HG03558 (cell line): ENCODE measurements around the gene GPD1.
A peak's percentile ranks its signal among the peaks of the same experiment; 100 is the strongest.

Source experiments
- ATAC-seq: cut with Tn5 transposase; IDR thresholded peaks from one replicate; pipeline ENCODE4 v1.9.1; 2021; ENCODE audit warnings: moderate number of reproducible peaks; ENCODE audit not compliant: unreplicated experiment; ENCODE audit errors: extremely low read depth

Gene GPD1

DNA sequence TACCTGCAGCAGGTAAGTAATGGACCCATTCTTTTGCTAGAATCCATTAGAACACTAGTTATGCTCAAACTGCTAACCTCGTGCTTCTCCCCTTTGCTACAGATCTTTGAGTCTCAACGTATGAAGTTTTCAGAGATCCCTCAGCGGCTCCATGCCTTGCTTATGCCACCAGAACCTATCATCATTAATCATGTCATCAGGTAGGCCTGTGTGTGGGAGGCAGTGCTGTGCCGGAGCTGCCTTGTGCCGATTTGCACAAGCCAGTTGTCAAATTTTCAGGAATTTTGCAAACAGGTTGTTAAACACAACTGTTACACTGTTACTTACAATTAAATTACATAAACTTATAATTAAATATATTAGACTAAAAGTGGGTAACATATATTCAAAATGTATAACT is 13.4 kb upstream of the GPD1 start:
- ATAC-seq: no peak

DNA sequence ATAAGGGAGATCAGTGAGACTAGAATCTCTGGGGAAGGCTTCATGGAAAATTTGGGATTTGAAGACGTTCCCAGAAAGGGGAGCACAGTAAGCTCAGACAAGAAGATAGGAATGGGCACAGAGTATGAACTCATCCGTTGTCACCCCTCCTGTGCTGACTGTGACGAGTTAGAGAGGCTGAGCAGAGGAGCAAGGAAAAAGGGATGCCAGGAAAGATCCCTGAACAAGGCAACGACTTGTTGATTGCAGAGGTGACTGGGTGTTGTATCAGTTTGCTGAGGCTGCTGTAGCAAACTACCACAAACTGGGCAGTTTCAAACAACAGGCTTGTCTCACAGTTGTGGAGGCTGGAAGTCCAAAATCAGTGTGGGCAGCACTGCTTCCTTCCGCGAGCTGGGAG is 5.9 kb upstream of the GPD1 start:
- no peak for ATAC-seq

DNA sequence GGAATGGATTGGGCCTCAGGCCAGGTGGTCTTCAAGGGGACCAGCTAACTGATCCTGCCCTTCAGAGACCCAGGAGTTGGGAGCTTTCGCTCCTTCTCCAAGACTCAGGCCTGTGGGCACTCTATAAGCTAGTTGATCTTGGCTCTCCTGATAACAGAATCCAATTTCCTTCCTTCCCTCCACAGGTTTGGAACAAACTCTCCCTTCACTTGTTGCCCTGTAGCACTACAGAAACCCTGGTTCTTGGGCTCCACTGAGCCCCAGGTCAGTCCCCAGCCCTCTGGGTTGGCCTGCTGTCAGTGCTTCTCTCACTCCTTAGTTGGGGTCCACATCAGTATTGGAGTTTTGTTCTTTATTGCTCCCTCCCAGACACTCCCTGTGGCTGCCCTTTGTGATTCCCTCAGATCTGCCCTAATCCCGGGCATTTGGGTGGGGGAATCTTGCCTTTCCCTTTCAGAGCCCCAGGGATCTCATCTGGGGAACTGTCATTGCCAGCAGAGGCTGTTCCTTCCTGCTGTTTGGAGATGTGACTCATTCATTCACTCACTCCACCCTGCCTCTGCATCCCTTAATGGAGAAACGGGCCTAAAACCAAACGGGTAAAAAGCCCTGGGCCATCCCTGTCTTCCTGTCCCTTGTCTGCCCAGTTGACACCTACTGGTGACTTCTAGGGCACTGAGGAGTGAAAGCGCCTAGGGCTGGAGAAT is 4.4 kb upstream of the GPD1 start:
- no peak for ATAC-seq

DNA sequence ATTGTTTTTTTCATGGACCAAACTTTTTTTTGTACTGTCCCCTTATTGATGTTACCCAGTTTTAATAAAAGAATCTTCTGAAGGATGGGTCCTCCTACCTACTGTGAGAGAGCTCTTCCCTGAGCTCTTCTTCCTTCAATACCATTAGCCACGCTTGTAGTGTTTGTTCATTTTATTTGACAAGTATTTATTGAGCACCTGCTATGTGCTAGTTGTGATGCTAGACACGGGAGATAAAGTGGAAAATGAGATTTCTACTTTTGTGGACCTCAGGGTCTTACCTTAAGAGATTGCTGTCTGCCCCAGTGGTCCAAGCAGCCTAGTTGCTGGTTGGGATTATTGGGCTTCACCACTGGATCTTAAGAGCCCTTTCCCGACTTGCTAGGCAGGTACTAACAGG is 3.2 kb upstream of the GPD1 start:
- ATAC-seq: no peak

- no peak for ATAC-seq
Measured at GRCh38 chr12:50101663-50102062, 2.1 kb upstream of the GPD1 start.

DNA sequence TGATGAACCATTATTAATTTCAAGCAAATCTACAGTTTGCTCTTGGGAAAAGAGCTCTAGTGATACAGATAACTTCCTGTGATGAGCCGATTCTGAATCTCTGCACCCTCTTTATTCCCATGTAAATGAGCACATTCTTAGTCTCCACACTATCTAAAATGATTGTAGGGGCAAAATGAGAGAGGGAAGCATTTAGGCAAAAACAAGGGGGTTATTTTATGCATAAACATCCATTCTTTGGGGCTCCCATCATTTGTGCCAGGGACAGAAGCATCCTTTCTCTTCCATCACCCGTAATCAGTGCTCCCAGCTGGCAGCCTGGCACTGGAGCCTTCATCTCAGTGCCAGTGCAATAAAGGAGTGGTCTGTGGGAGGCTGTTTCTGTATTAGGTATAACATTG is 1.7 kb upstream of the GPD1 start:
- ATAC-seq: no peak

DNA sequence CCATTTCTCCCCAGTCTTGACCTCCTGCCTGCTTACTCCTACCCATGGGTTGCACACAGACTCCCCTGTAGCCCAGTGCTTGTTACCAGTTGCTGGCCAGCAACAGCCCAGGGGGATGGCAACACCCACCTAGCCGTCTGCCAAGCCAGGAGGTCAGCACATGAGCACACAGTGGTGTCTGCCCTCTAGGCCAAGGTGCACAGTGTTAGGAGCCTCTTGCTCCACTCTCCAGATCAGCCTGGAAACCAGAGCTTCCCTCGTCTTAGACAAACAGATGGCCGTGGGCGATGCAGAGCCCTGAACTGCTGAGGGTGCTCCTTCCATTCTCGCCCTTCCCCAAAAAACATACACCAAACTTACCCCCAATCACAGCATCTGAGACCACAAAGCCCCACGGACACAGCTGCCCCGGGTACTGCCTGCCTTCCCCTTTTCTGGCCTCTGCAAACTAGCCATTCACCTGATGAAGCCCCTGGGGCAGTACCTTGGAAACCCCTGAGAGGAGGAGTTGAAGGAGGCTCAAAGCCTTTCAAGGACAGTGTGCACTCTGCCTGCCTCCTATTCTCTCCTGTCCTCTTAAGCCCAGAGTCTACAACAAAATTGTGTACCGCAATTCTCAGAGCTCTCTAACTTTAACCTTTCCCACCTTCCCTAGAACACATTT is 1.0 kb upstream of the GPD1 start:
- ATAC-seq: no peak

- no peak for ATAC-seq
Measured at GRCh38 chr12:50103351-50103750, 457 bp upstream of the GPD1 start.

DNA sequence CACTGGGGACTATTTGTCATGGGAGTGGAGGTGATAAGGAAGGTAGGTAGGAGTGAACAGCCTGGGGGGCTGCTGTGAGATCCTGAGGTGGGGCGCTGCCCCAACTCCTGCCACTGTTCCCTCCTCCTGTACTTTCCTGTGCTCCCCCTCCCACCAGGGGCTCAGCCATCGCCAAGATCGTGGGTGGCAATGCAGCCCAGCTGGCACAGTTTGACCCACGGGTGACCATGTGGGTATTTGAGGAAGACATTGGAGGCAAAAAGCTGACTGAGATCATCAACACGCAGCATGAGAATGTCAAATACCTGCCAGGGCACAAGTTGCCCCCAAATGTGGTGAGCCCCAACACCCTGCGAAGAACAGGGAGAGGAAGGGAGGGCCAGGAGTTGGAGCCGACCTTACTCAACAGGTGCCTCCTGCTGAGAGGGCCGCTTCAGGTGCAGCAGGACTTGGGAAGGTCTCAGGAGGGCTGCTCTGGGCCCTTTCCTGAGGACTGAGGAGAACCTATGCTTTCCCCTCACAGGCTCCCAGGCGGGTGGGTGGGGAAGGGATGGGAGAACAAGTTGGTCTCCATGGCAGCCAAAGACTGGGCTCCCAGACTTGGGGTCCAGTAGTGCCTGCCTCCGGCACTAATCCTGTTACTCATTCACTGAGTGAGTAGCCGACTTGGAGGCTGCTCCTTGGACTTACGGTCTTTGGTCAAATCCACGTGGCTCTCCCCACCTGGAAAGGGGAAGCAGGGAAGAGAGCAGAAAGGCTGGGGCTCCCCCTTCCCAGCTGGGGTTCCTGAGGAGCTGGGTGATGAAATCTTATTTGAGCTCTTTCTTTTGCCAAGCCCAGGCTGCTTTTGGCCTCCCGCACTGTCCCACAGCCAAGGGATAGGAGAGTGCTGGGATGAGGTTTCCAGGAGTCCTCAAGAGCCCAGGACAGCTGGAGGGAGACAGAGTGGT is 884 bp downstream of the GPD1 start:
- ATAC-seq: no peak

DNA sequence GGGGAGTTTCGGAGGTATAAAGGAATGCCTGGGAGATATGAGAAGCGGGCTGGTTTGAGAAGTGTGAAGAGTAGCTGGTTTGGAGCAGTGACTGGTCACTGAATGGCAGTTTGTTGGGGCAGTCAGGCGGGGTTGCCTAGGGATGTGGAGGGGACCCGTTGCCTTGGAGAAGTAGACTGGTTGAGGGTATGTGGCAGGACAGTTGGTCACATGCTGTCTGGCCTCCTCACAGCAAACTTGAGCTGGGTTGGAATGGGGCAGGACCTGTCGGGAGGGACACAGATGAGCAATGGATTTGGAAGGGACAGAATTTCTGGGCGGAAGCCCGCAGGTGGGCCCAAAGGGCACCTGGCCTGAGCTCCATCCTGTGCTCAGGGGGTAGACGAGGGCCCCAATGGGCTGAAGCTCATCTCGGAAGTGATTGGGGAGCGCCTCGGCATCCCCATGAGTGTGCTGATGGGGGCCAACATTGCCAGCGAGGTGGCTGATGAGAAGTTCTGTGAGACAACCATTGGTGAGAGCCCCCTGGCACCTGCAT is 2.2 kb downstream of the GPD1 start:
- ATAC-seq: no peak

- ATAC-seq: no peak
Measured at GRCh38 chr12:50106907-50107306, 3.1 kb downstream of the GPD1 start.

GRCh38 chr12:50107416-50108268 is 3.8 kb downstream of the GPD1 start:
- ATAC-seq: no peak

GRCh38 chr12:50109319-50109718 is 5.5 kb downstream of the GPD1 start:
- no peak for ATAC-seq

DNA sequence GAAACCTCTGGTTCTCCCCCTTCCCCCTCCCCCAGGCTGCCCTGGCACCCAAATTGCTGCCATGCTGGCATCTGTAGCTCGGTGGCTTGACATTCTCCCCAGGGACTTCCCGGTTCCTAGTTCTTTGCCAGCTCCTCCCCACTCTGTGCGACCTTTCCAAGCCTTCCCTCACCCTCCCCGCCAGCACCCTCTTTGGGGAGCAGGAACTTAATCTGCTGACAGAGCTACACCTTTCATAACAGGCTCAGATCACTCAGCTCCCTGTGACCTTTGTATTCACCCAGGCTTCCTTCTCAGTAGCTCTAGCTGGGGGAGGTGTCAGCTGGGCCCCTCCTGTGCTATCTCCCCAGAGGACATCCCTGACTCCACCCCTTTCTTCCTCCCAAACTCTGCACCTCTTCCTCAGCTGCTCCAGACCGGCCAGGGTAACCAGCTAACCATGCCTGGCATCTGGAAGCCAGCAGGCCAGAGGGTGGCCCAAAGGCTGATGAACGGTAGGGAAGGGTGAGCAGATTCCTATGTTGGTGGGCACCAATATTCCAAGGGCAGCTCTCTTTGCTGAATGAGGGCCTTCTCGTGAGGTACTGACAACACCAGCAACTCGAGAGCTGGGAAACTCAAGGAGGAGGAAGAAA is 6.4 kb downstream of the GPD1 start:
- no peak for ATAC-seq

GRCh38 chr12:50110762-50111351 is 7.0 kb downstream of the GPD1 start:
- no peak for ATAC-seq

DNA sequence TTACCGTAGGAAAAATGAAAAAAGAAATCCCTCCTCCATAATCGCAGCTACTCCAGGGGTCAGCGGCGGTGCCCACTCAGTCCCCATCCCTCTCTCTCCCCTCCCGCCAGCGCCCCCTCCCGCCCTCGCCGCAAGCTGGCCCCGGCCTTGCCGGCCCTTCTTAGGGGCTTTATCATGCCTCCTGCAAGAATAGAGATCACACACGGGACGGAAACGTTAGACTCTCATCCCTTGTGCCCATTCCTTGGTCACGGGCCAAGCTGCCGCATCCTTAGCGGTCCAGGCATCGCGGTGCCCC is 7.5 kb downstream of the GPD1 start:
- peak; percentile 1 for ATAC-seq

DNA sequence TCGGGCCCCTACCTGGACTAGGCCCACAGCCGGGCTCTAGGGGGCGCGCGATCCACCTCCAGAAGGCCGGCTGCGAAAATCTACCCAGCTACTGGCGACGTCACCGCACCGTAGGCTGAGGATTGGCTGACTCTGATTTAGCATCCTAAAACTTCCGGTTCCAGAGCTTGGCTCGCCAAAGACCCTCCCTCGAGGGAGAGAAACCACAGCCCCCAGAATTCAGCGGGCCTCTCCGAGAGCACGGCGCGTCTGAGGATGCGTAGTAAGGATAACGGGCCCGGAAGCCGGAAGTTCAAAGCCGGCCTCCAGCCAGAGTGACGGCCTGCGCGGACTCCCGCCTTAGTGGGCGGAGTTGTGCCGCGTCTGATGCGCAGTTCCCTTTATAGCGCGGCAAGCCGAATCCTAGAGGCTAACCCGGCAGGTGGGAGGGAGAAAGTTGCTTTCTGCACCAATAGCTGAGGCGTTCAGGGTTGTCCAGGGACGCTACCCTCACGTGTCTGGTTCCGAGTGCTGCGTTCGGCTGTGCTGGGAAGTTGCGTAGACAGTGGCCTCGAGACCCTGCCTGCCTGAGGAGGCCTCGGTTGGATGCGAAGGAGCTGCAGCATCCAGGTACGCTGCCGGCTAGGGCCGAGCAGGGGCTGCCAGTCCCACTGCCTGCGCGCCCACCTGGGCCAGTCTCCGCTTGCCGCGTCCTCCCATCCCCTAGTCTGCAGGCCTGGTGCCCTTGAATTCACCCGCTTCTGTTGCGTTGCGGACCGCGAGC is 8.1 kb downstream of the GPD1 start, which contains the start of gene COX14:
Gene COX14 (plus strand): TSS at position 544 of the 763 bp plus-strand sequence. CDS start 7,808 bp downstream, outside the sequence.
- ATAC-seq: peak; percentile 69

GRCh38 chr12:50112456-50113218 is 8.8 kb downstream of the GPD1 start:
- ATAC-seq: no peak
